SK-N-MC (cell line): ENCODE data around the gene SDK1.

Experiments used
- EZH2 ChIP-seq: fragments of 200-600 bp; sonication (generic); IDR thresholded peaks from one replicate; pipeline ENCODE4 v1.6.1; 2017; ENCODE audit warnings: antibody characterized with exemption
- POLR2AphosphoS5 ChIP-seq: IDR thresholded peaks from 2 replicates; pipeline ENCODE4 v1.6.1; 2012; ENCODE audit warnings: mild to moderate bottlenecking, low read depth, low read length, borderline replicate concordance

- TF ChIP-seq POLR2AphosphoS5, result no peak
- TF ChIP-seq EZH2, result no peak
Observed at GRCh38 chr7:3821488-3821887, 520.4 kb downstream of the SDK1 start.
